ENCODE measurements around the gene TNK2. TPM values are rescaled to one million over a fixed set of nuclear protein-coding genes. Genes with fewer than 3 reads are reported as not detected.

TNK2 gene
- total RNA-seq, 1 experiment from 2014 or later: 212 TPM

DNA sequence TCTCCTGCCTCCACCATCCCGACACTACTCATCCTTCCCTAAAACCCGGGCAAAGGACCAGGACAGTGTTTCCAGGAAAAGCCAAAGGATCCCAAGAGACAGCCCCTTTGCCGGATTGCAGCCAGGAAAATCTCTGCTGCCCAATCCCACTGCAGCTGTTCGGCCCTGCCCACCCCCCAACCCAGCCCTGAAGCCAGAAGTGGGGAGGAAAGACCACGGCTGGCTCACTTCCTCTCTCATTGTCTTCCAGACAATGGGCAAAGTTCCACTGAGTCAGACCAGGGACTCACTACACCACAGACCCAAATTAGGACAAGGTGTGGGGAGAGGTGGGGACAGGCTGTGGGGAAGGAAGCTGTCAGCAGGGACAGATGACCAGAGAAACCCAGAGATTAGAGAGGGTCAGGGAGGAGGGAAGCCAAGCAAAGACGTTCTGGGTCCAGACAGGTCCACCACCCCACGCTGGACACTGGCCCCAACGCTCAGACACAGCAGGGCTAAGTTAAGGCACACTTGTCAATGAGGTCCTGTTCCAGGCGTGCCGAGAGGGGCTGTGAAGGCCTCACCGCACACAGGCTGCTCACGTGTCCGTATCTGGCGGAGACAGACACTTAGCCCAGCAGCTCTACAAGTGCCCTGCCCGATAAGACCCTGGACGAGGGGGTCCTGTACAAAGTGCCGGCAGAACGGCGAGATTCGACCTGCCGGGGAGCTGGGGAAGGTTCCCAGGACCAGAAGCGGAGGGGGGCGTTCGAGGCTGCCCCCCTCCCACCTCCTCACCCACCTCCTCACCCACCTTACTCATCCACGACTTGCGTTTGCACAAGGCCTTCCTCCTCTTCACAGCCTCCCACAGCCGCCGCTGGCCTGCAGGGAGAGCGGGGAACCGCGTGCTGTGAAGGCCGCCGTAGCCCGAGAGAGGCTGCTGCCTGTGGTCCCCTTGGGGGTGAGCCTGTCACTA, 21.9 kb downstream of the TNK2 start:
- no peak for DNase-seq (ENCODE audit: low spot score)

DNA sequence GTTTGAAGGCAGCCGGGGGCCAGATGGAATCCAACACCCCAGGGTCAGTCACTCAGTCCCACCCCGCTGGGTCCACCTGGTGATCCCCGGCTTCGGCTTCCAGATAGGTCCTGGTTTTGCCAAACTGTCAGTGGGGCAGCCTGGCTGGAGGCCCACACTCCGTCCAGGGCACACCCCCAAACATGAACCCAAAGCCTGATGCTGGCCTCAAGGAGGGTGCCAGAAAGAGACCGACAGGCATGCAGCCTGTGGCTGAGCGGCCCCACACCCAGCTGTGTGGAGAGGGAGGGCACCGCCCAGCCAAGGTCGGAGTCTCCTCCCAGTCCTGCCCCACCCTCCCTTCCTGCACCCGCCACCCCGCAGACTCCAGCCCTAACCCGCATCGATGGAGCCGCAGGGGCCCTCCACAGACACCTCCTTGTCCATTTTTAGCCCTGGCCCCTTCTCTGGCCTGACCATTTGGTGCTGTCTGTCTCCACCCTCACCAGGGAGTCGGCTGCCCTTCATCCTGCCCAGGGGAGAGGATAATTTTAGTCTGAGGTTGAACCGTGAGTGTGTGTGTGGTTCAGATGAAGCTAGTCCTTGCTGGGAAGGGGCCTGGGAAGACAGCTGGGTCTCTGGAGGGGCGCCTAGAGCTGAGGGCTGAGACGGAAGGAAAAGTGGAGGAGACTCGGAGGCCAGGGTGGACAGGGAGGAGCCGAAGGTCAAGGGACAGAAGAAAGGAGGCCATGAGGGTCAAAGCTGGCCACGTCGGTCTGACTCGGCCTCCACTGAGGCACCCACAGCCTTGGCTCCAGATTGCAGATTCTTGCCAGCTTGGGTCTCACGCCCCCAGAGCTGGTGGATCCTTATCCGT, 23.1 kb downstream of the TNK2 start:
- DNase-seq (ENCODE audit: low spot score): no peak

DNA sequence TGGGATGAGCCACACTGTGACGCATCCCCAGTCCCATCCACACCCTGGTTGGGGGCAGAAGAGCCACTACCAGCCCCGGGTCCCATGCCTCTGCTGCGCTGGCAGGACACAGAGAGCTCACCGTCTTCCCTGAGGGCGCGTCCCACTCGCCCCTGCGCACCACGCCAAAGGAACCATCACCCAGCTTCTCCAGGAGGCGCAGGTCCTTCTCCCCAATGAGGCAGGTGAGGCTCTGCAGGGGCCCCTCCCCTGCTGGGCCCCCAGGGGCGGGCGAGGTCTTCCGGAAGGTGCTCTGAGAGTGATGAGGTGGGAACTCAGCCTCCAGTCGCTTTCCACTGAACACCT, 23.7 kb downstream of the TNK2 start:
- DNase-seq (ENCODE audit: low spot score): no peak

DNA sequence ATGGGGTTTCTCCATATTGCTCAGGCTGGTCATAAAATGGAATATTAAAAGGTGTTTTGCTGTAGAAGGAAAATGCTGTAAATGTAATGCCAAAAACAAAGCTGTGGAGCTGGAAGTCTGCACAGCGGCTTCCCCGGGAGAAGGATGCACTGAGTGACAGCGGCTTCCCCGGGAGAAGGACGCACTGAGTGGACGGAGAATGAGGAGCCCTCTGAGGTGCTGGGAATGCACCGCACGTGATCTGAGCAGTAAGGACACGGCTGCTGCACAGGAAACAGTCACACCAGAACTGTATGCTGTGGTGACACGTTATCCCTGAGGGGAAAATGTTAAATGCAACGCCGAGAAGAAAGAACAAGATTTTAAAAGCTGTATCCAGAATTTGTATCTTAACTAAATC, 24.6 kb downstream of the TNK2 start:
- DNase-seq (ENCODE audit: low spot score): no peak

DNA sequence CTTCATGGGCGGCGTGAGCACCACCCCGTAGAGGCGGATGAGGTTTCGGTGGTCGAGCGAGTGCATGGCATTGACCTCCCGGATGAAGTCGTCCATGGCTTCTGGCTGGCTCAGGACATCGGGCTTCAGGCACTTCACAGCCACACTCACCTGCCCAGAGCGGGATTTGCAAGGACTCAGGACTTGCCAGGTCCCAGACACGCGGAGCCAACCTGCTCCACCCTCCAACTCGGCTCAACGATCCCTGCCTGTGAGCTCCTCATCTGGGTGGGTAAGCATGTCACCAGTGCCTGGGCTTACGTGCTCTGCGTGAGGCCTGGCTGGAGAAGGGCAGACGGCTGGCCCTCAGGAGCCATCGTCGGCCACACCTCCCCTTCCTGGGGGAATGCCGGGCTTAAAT, 25.2 kb downstream of the TNK2 start:
- no peak for DNase-seq (ENCODE audit: low spot score)

DNA sequence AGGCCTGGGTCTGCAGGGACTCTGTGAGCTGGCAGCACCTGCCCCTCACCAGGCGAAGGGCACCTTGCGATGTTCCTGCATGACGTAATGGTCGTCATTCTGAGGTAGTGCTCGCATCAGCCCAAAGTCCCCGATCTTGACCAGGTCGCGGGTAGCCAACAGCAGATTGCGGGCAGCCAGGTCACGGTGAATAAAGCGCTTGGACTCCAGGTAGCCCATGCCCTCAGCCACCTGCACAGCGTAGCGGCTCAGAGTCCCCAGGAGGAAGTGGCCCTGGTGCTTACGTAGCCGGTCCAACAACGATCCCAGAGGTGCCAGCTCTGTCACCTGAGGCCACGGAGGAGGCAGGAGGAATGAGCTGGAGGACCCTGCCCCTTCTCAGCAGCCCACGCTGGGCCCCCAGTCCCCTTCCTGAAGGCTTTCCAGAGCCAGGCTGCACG, 26.3 kb downstream of the TNK2 start:
- DNase-seq (ENCODE audit: low spot score): no peak

DNA sequence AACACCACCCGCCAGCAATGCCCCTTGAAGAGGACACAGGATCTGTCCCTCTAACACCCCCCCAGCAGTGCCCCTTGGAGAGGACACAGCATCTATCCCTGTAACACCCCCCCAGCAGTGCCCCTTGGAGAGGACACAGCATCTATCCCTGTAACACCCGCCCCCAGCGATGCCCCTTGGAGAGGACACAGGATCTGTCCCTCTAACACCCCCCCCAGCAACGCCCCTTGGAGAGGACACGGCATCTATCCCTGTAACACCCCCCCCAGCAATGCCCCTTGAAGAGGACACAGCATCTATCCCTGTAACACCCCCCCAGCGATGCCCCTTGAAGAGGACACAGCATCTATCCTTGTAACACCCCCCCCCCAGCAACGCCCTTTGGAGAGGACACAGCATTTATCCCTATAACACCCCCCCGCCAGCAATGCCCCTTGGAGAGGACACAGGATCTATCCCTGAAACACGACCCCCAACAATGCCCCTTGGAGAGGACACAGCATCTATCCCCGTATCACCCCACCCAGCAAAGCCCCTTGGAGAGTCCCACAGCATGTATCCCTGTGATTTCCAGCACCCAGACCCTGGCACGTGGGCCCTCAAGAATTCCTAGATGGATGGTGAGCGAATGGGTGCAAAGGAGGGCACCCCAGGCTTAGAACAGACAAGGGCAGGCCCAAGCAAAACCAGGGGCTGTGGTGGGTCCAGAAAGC, 26.9 kb downstream of the TNK2 start:
- DNase-seq (ENCODE audit: low spot score): no peak

DNA sequence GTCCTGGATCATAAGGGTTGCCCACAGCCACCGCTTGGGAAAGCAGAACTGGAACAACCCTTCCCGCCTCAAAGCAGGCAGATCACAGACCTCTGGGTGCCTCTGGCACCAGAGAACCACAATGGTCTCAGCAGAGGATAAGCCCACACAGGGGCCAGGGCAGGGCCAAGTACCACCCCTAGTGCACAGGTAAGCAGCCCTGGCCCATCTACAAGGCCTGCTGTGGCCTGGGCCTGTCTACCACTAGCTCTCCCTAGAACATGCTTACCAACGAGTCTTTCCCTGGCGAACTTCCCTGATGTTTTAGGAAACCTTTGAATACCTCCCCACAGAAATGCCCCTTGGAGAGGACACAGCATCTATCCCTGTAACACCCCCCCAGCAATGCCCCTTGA, 28.3 kb downstream of the TNK2 start:
- DNase-seq (ENCODE audit: low spot score): no peak

DNA sequence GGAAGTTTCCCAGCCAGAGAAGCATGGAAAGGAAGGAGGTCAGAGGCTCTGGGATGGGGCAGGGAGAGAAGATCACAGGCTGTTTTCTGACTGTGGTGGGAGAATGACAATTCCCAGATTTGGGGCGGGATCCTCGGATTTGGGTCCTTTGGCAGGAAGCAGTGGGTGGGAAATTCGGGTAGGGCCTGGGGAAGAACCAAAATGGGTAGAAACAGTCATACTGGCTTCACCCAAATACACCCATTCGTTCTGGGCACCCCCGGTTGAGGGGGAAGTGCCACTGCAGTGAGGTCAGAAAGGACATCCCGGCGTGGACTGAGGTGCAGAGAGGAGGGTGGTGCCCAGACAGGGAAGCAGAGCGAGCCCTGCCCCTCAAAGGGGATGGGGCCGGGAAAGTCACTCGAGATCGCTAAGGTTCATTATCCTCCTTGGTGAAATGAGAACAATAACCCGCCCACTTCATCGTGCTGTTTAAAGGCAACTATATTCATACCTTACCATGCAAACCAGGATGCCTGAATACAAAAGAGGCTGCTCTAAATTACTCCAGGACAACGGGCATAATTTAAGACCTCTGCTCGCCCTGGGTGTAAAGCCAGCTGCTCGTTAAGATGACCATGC, 28.8 kb downstream of the TNK2 start:
- DNase-seq (ENCODE audit: low spot score): no peak

DNA sequence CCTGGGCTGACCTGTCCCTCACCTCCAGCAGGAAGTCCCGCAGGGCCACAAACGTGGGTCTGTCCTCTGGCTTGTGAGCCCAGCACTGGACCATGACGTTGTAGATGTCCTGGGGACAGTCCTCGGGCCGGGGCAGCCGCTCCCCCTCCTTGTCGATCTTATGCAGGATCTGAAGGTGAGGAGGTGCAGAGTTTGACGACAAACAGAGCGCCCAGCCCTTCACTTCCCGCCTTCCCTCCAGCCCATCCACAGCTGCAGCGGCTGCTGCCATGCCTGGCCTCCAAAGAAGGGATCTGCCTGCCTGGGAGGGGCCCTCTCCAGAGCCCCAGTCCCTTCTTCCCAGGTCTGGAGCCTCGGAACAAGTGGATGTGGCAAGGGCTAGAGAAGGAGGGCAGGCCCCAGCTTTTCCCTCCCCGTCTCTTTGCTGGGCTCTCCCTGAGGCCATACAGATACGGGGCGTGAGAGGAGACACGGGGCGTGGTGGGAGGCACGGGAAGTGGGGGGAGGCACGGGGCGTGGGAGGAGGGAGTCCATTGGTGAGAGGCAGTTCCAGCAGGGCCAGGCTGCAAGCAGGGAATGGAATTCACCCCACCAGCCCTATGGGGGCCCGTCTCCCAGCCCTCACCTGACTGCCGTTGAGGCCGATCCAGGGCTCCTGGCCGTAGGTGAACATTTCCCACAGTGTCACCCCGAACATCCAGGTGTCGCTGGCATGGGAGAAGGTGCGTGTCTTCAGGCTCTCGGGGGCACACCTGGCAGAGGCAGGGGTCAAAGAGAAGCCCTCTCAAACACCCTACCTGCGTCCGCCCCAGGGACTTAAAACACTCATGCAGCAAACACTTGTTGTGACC, 29.7 kb downstream of the TNK2 start:
- no peak for DNase-seq (ENCODE audit: low spot score)

DNA sequence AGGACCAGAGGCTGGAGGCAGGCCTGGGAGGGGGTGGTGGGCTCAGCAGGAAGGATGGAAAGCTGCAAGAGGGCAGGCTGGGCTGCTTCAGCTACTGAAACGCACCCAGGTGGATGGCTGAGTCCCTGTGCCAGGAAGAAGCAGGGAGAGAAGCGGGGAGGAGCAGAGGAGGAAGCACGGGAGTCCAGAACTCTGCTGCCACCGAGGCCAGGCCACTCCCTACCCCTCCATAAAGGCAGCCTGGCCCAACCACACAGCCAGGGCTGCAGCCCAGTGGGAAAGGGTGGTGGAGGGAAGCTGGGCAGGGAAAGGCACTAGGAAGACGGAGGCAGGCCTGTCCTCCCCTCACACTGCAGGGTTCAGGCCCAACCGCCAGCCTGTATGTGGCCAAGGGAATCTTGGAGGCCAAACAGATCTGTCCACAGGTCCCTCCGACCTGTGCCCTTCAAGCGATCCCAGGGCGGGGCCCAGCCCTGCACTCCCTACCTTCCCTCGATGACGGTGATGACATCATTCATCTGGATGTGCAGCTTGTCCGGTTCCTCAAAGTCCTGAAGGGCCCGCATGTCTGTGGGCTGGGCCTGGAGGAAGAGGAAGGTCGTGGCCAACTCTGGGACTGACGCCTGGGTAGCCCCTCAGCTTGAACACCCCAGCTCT, 30.5 kb downstream of the TNK2 start:
- peak; percentile 63 for DNase-seq (ENCODE audit: low spot score)

DNA sequence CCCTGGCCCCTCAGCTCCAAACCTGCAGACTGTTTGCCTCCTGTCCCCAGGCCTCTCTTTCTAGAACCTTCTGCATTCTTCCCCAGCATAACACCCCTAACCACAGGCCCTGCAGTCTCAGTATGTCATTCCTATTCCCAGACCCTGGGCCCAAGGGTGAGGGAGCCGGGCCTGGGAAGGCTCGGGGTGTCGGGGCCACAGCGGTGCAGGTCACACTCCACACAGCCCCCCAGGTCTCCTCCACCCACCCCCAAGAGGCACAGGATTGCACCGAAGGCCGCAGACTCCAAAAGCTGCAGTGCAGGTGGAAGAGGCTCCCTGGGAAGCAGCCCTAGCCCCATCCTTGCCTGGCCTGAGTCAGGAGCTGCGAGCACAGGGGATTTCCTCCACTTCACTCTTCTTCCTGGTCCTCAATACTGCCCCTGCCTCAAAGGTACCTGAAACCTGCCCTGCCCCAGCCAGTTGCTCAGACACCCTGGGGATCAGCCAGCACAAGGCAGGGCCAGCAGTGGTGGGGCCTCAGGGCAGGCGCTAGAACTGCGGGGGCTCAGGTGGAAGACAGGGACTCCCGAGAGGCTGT, 31.1 kb downstream of the TNK2 start:
- DNase-seq (ENCODE audit: low spot score): peak; percentile 30

DNA sequence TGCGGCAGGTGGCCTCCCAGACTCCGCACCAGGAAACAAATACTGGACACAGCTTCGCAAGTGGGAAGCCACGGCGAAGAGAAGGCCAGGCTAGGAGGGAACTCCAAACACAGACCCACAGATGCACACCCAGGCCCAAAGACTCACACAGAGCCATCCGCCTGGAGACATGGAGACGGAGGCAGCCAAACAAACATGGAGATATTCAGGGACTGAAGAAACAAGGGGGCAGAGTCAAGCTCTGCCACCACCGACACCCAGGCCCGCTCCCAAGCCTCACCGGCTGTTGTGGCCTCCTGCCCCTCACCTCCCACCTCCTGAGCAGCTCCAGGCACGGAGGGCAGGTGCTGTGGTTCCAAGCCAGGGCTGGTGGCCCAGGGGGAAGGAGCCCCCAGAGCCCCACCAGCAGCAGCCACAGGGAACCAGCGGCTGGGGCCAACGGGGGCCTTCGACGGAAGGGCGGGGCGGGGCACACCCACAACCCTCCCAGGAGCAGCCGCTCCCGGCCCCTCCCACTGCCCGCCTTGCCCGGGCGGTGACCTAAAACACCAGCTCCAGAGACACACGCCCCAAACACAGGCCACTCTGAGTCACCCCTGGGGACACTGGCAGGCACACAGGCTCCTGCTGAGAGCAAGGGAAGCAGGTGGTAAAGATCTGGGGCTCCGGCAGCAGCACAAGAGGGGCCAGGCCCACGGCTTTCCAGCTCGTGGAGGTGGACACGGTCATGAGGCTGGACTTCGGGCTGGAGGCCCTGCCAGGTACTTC, 31.9 kb downstream of the TNK2 start:
- DNase-seq (ENCODE audit: low spot score): peak; percentile 96

DNA sequence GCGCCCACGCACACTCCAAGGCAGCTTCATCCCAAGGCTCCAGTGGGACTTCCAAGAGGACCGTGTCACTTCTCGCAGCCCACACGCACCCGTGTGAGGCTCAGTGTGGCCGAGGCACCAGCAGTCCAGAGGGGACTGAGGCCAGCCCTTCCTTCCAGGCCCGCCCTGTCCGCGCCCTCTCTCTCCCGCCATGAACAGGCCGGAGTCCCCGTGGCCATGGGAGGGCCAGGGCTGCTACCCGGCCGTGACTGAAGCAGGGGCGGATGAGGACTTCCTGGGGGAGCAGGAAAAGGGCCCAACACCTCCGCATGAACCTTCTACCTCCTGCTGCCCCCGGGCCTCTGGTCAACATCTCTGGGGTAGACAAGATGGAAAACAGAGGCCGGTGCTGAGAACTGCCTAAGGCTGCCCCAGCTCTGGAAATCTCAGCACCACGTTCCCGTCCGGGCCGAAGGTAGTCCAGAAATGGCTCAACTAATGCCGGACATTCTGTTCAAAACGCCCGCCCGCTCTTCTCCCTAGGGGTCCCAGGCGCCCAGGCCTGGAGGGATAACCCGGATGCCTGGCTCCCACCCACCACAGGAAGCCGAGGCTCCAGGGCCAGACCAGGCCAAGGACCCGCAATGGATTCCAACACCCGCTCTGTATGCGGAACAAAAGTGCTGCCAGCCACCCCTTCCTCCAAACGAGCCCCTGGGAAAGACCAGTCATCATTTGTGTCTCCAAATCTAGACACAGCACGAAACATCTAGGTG, 32.7 kb downstream of the TNK2 start:
- DNase-seq (ENCODE audit: low spot score): peak; percentile 56

DNA sequence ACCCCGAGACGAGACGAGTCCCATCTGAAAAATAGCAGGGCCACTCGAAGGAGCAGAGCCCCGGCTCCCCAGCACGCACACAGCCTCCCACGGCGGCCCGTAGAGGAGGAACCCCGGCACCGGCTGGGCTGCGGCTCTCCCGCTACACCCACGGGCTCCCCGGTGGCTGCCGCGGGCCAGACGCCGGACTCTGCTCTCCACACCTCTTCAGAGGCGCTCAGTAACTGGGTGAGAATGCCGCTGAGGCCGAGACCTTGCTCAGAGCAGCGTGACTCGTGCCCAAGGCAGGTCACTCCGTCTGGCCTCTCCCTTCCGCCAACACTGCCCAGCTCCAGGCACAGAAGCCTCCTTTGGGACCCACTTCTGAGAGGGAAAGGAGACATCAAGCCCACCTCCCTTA, 34.4 kb downstream of the TNK2 start:
- peak; percentile 57 for DNase-seq (ENCODE audit: low spot score)

DNA sequence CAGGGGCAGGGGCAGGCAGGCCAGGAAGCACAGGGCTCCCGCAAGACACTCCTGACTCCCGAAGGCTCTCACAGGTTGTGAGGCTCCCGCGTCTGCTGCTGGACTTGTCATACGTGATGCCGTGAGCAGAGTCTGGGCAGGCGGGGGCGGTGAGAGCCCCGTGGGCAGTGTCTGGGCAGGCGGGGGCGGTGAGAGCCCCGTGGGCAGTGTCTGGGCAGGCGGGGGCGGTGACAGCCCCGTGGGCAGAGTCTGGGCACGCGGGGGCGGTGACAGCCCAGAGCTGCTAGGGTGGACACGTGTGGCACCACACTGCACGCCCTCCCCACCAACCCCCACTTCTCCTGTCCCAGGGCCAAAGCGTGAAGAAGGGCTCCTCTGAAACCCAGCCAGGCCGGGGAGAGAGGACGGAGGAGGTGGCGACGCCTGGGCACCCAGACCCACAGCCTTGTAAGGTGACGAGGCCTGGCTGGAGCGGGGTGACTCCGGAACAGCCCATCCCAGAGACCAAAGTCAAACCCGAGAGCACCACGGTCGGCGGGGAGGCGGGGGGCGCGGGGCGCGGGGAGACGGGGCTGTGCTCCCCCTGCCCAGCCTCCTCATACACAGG, 35.0 kb downstream of the TNK2 start:
- peak; percentile 70 for DNase-seq (ENCODE audit: low spot score)

DNA sequence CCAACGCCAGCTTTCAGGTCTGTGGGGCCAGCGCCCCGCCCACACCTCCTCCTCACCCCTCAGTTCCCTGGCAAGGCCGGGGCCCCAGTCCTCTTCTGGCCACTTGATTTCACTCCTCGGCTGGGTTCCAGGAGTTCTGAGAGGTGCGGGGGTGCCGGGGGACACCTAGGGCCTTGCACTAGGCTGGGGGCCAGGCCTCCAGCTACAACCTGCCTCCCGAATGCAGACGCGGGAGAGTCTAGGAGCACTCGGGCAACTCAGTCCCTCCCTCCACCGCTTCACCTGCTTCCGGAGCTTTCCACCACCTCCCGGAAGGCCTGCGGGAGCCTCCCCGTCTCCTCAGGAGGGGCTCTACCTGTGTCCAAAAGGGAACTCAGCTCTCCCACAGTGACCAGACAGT, 35.6 kb downstream of the TNK2 start:
- DNase-seq (ENCODE audit: low spot score): peak; percentile 74

DNA sequence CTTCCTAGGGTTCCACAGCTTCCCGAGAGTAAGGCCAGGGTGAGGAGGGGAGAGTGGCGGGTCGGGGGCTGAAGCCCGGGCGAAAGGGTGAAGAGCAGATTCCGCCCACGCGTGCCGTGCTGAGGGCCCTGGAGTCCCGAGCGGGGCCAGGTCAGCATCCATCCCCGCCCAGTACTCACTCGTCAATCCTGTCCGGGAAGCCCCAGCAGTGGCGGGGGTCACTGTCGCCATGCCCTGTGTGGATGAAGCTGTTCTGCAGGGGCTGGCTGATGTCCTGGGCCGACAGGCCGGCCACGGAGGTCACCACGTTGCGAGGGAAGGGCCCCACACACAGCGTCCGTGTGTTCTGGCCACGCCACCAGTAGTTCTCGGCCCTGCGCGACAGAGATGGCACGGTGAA, 36.3 kb downstream of the TNK2 start:
- no peak for DNase-seq (ENCODE audit: low spot score)

Measured in HT-29 (cell line).